Activated T-helper 1 cell treated with anti-CD3 and anti-CD28 coated beads, Interleukin-2, amount 50 U/mL, for 16 hours (primary cell): ENCODE results near the gene ASCL2.

Source experiments
- DNase-seq, 2 donors: peaks; one replicate each; pipeline ENCODE4 v3.0.0-alpha.2; 2020; ENCODE audit warnings: low read depth in 1 of 2, low spot score in 1 of 2

The ASCL2 gene

GRCh38 chr11:2263071-2263565 lies 7.3 kb downstream of the ASCL2 start:
- no peak for DNase-seq

DNA sequence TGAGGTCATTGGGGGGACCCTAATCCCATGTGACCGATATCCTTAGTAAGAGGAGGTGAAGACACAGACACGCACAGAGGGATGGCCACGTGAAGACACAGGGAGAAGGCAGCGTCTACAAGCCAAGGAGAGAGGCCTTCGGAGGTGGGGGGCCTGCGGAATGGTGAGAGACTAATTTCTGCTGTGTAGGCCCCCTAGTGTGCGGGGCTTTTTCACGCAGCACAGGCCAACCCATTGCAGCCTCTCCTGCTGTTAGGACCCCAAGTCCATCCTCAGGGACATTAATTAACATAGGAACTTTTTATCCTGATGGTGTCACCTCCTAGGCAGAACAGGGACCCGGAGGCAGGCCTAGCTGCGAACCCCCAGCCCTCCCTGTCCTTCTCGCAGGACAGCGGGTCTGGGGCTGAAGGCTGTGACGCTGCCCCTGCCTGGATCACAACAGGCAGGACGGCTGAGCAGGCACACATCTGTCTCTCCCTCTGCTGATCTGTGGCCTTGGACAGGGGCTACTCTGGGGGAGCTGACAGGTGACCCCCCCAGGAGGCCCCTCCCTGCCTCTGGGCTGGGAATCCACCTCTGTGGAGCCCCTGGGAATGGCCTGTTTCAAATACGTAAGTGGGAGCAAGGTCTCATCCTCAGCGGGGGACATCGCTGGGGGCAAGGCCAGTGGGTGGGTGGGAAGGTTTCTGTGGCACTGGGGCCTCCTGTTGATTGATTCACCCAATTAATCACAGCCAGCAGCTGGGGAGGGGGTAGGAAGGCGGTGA lies 7.9 kb downstream of the ASCL2 start:
- DNase-seq, result no peak

GRCh38 chr11:2261436-2262230 lies 8.8 kb downstream of the ASCL2 start:
- no peak for DNase-seq

GRCh38 chr11:2260491-2261364 lies 9.7 kb downstream of the ASCL2 start:
- no peak for DNase-seq

- no peak for DNase-seq
Measured at GRCh38 chr11:2259897-2260451, 10.4 kb downstream of the ASCL2 start.

- no peak for DNase-seq
Measured at GRCh38 chr11:2259466-2259830, 10.9 kb downstream of the ASCL2 start.

- no peak for DNase-seq
Measured at GRCh38 chr11:2258501-2259465, 11.6 kb downstream of the ASCL2 start.

GRCh38 chr11:2256951-2257700 lies 13.3 kb downstream of the ASCL2 start:
- no peak for DNase-seq

GRCh38 chr11:2256293-2256913 lies 14.0 kb downstream of the ASCL2 start:
- no peak for DNase-seq

DNA sequence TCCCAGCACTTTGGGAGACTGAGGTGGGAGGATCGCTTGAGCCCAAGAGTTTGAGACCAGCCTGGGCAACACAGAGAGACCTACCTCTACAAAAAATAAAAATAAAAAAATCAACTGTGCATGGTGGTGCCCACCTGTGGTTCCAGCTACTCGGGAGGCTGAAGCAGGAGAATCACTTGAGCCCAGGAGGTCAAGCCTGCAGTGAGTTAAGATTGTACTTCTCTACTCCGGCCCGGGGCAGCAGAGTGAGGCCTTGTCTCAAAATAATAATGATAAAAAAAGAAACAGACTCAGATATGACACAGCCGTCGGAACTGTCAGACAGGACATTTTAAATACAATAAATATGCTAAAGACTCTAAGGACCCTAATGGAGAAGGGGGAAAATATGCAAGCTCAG lies 18.4 kb downstream of the ASCL2 start:
- no peak for DNase-seq

GRCh38 chr11:2251138-2251537 lies 19.2 kb downstream of the ASCL2 start:
- no peak for DNase-seq

GRCh38 chr11:2250485-2250884 lies 19.9 kb downstream of the ASCL2 start:
- DNase-seq, result no peak

DNA sequence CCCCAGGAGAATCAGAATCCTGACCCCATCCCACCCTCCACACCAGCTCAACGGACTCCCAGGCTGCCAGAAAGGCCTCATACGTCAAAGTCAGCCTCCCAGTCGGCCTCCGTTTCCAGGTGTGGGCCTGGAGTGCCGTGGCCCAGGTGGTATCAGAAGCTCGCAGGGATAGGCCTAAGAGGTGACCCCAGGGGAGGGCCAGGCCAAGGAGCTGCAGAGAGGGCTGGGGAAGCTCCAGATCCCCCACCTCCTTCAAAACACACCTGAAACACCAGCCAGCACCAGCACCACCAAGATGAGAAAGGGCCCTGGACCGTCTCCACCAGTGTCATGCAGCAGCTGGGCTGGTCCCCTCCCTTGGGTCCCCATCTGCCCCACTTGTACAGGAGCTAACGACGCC lies 20.3 kb downstream of the ASCL2 start:
- no peak for DNase-seq

- no peak for DNase-seq
Measured at GRCh38 chr11:2249189-2249916, 21.0 kb downstream of the ASCL2 start.

- DNase-seq, result no peak
Measured at GRCh38 chr11:2248762-2249161, 21.6 kb downstream of the ASCL2 start.

GRCh38 chr11:2248242-2248641 lies 22.1 kb downstream of the ASCL2 start:
- no peak for DNase-seq

DNA sequence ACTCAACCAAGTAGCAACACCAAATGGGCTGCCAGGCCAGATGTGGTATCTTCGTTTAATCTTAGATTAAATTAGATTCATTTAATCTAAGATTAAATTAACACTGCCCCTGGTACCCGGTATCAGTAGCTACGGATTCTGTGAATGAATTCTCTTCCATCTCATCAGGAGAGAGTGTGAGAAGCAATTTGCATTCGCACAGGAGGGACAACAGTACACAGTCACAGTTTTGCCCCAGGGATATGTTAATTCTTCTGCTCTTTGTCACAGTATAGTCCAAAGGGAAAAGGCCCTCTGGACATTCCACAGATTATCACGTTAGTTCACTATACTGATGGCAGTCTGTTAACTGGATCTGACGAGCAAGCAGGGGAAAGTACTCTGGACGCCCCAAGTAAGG lies 22.9 kb downstream of the ASCL2 start:
- no peak for DNase-seq

DNA sequence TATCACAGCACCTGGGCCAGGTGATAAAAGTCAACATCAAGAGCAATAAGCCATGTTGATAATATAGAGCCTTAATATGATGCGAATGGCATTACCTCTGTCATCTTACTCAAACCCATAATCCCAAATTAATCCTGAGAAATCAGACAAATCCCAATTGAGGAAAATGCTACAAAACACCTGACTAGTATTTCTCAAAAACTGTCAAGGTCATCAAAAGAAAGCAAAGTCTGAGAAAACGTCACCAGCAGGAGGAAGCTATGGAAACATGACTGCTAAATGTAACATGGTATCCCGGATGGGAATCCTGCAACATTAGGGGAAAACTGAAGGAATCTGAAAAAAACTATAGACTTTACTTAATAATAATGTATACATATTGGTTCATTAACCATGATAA lies 29.6 kb downstream of the ASCL2 start:
- no peak for DNase-seq
